Posterior vena cava (tissue), 2 donors: Measurements from ENCODE around the gene ISL2. TPM values are rescaled to one million over a fixed set of nuclear protein-coding genes. Genes with fewer than 3 reads are reported as not detected.

Experiments
- DNase-seq: peaks from one replicate; pipeline ENCODE4 v3.0.0-alpha.2; 2020; ENCODE audit warnings: low spot score
- intact Hi-C, 2 donors: fragments of 100-400 bp; cut with DNase I; formaldehyde crosslinking; loops; one replicate each; pipeline versions ENCODE4 v1.14.1 to v1.14.2; 2022 to 2023
- total RNA-seq, 2 donors: library from RNA; stranded (reverse); fragmentation: NEBNext Ultra II Directional; extraction: Animal tissue kit (Norgen Biotek cat#: 25700); gene quantifications; one replicate each; pipeline ENCODE4 v1.2.1, GENCODE V29; 2021
- donor health status: DM: yes; HTN: yes; CAD: no.
- donor health status: DM: yes; HTN: yes; CAD: no.

ISL2 gene
- total RNA-seq, 2 donors from 2014 or later, result not detected

DNA sequence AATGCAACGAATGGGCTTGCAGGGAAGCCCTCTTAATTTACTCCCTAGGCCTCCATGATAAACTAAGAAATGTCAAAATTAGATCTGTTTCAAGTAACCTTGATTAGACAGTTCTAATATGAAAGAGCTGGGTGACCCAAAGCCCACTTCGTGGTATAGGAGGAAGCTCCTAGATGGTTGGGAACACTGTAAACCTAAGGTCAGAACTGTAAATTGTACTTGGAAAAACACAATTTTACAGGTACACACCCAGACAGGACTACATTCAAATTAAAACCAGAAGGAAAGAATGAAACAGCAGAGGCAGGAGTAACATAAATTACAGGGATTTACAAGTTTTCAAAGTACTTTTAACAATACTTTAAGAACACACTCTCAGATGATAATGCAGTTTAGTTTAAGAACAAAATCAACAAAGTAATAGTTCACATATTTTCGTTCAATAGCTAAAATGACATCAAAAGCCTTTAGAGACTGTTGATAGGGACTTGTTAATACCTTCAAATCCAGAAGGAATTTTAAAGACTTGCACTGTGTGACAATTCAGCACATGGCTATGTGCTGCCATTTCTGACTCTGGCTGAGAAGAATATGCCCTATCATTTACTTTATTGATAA lies 18.4 kb downstream of the ISL2 start:
- intact Hi-C loops, result no loop called here
- no peak for DNase-seq

DNA sequence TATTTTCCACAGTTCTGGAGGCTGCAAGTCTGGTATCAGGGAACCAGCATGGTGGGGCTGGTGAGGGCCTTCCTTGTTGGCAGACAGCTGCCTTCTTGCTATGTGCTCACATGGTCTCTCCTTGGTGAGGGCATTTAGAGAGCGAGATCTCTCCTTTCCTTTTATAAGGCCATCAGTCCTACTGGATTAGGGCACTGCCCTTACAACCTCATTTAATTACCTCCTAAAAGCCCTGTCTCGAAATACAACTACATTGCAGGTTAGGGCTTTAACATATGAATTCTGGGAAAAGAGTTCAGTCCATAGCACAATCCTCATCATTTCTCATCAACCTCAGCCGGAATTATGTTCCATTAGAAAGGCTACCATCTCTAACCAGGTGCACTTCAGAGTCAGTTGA lies 21.9 kb downstream of the ISL2 start:
- intact Hi-C loops, result no loop called here
- DNase-seq, result no peak

DNA sequence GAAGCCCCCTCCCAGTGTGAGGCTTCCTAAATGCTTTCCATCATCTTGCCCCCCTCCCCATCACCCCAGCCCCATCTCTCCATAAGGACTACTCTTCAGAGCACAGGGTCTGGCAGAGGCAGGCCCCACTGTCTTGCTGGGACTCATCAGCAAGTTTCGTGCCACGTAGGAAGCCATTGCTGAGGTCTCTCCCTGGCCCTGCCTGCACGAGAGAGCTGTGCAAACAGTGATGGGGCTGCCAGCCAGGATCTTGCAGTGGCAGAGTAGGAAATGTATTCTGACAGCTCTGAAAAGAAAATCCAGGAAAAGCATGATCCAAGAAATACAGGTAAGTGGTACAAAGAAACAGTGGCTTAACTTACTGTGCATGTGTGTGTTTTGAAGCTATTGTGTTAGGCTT lies 22.6 kb downstream of the ISL2 start:
- intact Hi-C loops, result no loop called here
- DNase-seq, result no peak

GRCh38 chr15:76360416-76360815 lies 23.8 kb downstream of the ISL2 start:
- no peak for DNase-seq
- intact Hi-C loops, result no loop called here

- intact Hi-C loops, result no loop called here
- DNase-seq, result no peak
These were observed 26.7 kb downstream of the ISL2 start for GRCh38 chr15:76363251-76363650.

DNA sequence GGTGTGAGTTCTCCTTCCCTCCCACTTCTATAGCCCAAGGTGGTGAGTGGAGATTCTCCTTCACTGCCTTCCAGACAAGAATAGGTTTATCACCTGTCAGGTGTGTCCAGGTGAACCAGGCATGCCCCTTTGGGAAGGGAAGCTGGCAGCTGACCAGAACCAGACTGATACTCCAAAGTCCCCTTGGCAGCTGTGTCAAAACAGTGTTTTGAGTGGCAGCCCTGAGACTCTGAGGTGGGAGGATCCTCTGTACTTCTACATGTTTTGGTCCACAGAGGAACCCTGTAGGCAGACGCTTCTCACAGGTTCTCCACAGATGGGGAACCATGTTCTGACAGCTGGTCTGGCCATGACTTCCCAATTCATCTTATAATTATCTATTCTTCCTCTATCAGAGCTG lies 30.1 kb downstream of the ISL2 start:
- no peak for DNase-seq
- intact Hi-C loops, result no loop called here

GRCh38 chr15:76368122-76368621 lies 31.6 kb downstream of the ISL2 start:
- DNase-seq, result no peak
- intact Hi-C loops, result no loop called here

GRCh38 chr15:76376029-76376428 lies 39.5 kb downstream of the ISL2 start:
- intact Hi-C loops, result no loop called here
- DNase-seq, result no peak

- intact Hi-C loops, result no loop called here
- DNase-seq, result no peak
These were observed 40.2 kb downstream of the ISL2 start for GRCh38 chr15:76376816-76377215.

DNA sequence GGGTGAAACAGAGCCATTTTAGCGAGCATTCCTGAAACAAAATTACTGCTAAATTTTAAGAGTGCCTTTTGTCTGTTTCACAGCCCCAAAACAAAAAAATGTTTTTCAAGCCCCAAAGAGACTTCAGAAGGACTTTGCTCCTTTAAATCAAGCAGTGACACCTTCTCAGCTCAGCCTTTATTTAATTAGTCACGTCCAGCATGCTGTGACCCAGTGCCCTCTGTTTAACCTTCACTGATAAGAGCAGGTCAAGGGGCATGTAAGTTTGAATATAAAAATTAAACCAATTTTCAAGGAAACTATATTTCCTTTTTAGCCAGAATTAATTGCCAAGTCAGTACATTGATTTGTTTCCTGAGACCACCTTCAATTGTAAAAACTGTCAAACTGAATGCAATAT lies 40.6 kb downstream of the ISL2 start:
- DNase-seq, result no peak
- intact Hi-C loops, result no loop called here

DNA sequence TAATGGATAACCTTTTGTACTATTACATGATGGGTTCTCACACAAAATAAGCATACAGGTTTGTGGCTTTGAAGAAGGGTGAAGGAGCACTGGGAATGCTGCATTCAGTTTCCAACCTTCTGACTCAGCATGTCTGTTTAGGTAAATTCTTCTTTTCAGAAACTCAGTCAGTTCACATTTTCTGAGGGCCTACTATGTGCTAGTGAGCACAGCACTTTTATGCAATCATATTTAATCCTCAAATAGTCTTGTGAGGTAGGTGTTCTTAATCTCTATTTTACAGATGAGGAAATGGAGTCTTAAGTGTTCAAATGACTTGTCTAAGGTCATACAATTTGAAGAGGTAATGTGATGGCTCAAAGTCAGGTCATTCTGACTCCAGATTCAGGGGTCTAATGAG lies 41.2 kb downstream of the ISL2 start:
- no peak for DNase-seq
- intact Hi-C loops, result no loop called here

- no peak for DNase-seq
- intact Hi-C loops, result no loop called here
These were observed 42.1 kb downstream of the ISL2 start for GRCh38 chr15:76378691-76379090.

GRCh38 chr15:76380249-76380648 lies 43.7 kb downstream of the ISL2 start:
- intact Hi-C loops, result no loop called here
- no peak for DNase-seq

- DNase-seq, result no peak
- intact Hi-C loops, result no loop called here
These were observed 44.8 kb downstream of the ISL2 start for GRCh38 chr15:76381366-76381765.

- DNase-seq, result no peak
- intact Hi-C loops, result no loop called here
These were observed 46.6 kb downstream of the ISL2 start for GRCh38 chr15:76382987-76383728.

- no peak for DNase-seq
- intact Hi-C loops, result no loop called here
These were observed 47.8 kb downstream of the ISL2 start for GRCh38 chr15:76384409-76384808.

GRCh38 chr15:76386178-76386577 lies 49.6 kb downstream of the ISL2 start:
- no peak for DNase-seq
- intact Hi-C loops, result no loop called here

DNA sequence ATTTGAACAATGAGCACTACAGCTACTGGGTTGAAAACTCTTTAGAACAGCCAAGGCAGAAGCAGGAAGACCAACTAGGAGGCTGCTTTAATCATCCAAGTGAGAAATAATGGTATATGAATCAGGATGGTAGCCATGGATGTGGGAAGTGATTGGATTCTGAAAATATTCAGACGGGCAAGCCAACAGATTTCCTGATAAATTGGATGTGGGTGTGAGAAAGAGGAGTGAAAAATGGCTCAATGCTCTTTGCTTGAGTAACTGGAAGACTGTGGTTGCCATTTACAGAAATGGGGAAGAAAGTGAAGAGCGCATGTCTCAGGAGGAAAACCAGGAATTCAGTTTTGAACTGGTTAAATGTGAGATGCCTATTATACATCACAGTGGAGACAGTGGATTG lies 50.4 kb downstream of the ISL2 start:
- intact Hi-C loops, result no loop called here
- DNase-seq, result no peak

GRCh38 chr15:76390571-76390970 lies 54.0 kb downstream of the ISL2 start:
- no peak for DNase-seq
- intact Hi-C loops, result no loop called here

GRCh38 chr15:76391309-76391708 lies 54.7 kb downstream of the ISL2 start:
- intact Hi-C loops, result no loop called here
- no peak for DNase-seq

- DNase-seq, result no peak
- intact Hi-C loops, result no loop called here
These were observed 55.3 kb downstream of the ISL2 start for GRCh38 chr15:76391847-76392246.
